ENCODE data around the gene ERC2.
"Not testable (repeated sequence)": the region's sequence is repeated elsewhere in the genome, so short reads cannot be mapped to it uniquely, and the experiment has no call there.

ERC2 gene

GRCh38 chr3:56122911-56123310, 345.4 kb downstream of the ERC2 start:
- no peak for DNase-seq (ENCODE audit: low spot score)

- DNase-seq (ENCODE audit: low spot score): no peak
These were observed 346.6 kb downstream of the ERC2 start for GRCh38 chr3:56121716-56122115.

GRCh38 chr3:56119575-56120349, 348.5 kb downstream of the ERC2 start:
- DNase-seq (ENCODE audit: low spot score): no peak

DNA sequence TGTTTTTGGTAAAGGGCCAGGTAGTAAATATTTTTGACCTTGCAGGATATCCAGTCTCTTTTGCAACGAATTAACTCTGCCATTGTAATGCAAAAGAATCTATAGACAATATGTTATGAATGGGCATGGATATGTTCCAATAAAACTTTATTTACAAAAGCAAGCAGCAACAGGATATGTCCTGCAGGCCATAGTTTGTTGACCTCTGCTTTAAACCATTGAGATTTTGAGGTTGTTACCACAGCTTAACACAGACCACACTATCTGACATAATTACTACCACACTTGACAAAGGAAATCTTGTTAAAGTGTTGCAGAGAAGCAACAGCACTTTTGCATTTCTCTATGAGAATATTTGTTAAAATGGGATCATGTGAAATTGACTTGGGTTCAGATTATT, 349.3 kb downstream of the ERC2 start:
- no peak for DNase-seq (ENCODE audit: low spot score)

DNA sequence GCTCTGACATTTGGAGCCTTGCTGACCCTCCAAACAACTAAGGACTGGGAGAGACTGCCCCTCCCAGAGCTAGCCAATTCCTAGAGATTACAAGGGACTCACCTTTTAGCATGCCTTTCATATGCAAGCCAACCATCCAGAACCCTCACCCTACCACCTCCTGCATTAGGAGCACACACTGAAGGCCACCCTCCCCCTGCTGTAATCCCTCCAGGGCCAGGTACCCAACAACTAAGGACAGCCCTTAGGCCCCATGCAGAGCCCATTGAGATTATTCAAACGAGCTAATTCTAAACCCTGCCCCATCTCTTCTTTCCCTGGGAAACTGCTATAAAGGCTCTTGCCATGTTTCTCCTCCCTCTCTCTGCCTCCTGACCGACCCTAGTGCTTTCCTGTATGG, 352.6 kb downstream of the ERC2 start:
- no peak for DNase-seq (ENCODE audit: low spot score)

GRCh38 chr3:56115199-56115598, 353.1 kb downstream of the ERC2 start:
- DNase-seq (ENCODE audit: low spot score): no peak

DNA sequence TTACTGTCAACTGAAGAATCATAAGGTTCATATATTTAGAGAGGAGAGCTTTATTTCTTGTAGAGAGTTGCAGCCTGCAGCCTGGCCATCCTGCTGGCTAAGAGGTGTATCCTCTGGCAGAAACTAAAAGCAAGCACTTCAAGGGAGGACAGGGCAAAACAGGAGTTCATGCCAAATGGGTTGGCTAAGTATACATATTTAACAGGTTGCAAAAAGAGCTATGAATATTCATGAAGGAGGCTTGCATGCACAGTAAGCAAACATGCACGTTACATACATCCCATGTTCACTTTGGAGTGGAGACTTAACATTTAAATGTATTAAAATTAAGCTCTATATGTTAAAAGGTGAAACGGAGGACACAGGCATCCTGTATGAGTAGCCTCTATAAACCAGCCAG, 354.4 kb downstream of the ERC2 start:
- DNase-seq (ENCODE audit: low spot score): no peak

GRCh38 chr3:56113231-56113630, 355.0 kb downstream of the ERC2 start:
- no peak for DNase-seq (ENCODE audit: low spot score)

GRCh38 chr3:56111606-56112304, 356.5 kb downstream of the ERC2 start:
- no peak for DNase-seq (ENCODE audit: low spot score)

DNA sequence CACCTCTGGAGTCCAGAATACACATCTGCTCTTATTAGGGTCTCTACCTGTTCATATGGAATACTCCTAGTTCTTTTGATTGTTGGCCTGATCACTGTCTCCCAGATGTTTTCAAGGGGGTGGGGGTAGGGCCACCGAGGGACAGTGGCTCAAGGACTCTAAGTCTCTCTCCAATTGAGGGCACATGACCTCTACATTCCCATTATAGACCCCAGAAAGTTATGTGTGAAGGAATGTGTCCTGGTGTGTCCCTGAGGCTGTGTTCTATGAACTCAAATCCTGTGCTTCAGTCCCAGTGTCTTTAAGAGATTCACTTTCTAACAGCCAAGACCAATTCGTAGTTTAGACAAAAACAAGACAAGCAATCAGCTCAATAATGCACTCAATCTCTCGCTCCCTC, 357.4 kb downstream of the ERC2 start:
- no peak for DNase-seq (ENCODE audit: low spot score)

- DNase-seq (ENCODE audit: low spot score): no peak
These were observed 361.1 kb downstream of the ERC2 start for GRCh38 chr3:56107157-56107556.

DNA sequence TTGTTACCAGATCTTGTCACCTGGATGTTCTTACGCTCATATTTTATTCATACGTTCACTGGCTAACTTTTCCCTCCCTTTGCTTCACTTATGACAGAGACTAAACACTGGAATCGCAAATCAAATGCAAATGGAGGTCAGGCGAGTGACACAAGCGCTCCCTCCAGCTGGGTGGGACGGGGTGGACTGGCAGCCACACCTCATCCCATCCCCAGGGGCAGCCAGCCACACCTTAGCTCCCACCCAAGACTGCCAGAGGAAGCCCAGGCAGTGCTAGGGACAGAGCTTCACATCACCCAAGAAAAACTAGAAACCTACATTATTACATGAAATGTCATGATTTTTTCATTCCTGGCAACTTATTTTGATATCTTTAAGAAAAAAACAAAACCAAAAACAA, 366.2 kb downstream of the ERC2 start:
- no peak for DNase-seq (ENCODE audit: low spot score)

DNA sequence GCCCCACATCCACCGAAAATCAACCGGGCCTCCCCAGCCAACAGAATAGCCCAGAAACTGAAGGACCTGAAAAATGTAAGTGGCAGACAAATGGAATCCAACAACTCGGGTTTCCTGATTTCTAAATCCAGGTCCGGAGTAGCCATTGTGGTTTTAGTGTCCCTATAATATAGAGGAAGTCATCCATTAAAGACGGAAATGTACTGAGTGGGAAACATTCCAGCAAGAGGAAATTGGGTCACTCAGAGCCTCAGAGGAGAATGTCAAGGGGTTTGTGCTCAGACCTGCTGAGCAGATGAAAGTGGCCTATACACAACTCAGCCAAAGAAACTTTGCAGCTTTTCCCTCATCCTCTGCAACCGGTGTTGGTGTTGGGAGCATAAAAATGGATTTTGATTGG, 366.7 kb downstream of the ERC2 start:
- no peak for DNase-seq (ENCODE audit: low spot score)

DNA sequence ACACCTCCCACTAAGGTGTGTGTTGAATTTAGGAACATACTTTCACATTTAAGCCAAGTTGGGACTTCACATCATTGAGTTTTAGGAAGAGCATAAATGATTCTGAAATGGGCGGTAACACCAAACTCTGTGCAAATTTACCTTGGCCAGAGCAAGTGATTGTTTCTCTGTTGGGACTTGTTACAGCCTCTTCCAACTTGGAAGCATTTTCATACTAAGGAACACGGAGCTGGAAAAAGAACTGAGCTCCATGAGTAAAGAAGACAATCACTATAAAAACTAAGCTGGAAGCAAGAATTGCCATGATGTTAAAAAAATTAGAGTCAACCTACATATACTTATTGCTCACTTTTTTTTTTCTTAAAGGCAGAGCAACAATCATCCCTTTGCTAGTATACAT, 371.3 kb downstream of the ERC2 start:
- DNase-seq (ENCODE audit: low spot score): no peak

- DNase-seq (ENCODE audit: low spot score): no peak
These were observed 374.1 kb downstream of the ERC2 start for GRCh38 chr3:56094170-56094569.

GRCh38 chr3:56089739-56090138, 378.5 kb downstream of the ERC2 start:
- no peak for DNase-seq (ENCODE audit: low spot score)

DNA sequence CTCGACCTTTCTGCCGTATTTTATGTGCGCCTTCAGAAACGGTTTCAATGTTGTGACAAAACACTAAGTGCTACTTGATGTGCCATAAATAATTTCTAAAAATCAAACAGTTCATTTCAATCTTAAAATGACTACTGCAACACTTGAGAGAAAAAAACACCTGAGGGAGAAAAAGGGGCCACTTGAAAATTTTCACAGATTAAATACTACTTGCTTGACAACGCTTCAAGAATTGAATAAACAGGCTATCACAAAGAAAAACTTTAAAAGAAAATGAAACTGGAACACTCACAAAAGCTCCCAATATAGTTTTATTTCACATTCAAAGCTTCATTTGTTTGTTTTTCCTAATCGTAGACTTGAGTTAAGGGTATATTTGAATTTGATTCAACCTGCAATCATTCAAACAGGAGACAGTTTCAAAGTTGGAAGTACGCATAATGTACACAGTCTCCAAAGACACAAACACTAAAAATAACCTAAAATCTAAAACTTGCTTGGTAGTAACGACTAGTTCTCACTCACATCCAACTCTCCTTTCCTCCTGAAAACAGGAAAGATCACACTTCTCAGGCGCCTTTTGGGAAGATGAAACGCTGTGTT, 380.7 kb downstream of the ERC2 start:
- DNase-seq (ENCODE audit: low spot score): no peak

GRCh38 chr3:56086355-56086754, 381.9 kb downstream of the ERC2 start:
- DNase-seq (ENCODE audit: low spot score): no peak

- no peak for DNase-seq (ENCODE audit: low spot score)
These were observed 387.0 kb downstream of the ERC2 start for GRCh38 chr3:56081246-56081645.

DNA sequence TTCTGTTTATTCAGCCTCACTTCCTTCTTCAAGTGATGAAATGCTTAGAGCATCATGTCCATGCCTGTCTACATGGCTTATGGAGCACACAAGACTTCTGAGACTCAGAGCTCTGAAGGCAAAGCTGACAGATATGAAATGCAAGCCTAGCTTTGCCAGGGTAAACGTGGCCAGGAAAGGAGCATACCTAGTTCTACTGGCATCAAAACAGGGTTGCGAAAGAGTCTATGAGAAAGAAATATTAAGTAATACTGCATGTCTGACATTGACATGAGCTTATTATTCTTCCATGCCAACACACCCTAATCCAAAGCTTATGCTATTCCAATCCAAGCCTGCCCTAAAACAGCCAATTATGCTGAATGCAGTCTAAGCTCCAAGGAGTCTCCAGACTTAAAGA, 391.5 kb downstream of the ERC2 start:
- no peak for DNase-seq (ENCODE audit: low spot score)

DNA sequence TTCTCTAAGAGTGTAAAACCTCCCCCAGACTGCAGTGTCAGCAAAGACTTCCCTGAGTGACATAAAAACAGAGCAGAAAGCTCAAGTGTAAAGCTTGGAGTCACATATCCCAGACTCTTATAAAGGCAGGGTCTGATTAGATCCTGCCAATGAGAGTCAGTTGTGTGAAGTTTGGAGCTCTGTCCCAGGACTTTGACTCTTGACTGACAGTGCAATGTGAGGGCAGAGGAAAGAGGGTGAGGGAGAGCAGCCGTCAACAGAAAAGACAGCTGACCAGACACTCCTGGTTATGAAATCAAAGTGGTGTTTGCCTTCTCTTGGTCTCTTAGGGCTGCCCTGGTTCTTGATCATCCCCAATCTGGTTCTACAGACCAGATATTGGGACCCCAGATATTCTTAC, 393.2 kb downstream of the ERC2 start:
- no peak for DNase-seq (ENCODE audit: low spot score)

GRCh38 chr3:56069766-56070165, 398.5 kb downstream of the ERC2 start:
- no peak for DNase-seq (ENCODE audit: low spot score)

DNA sequence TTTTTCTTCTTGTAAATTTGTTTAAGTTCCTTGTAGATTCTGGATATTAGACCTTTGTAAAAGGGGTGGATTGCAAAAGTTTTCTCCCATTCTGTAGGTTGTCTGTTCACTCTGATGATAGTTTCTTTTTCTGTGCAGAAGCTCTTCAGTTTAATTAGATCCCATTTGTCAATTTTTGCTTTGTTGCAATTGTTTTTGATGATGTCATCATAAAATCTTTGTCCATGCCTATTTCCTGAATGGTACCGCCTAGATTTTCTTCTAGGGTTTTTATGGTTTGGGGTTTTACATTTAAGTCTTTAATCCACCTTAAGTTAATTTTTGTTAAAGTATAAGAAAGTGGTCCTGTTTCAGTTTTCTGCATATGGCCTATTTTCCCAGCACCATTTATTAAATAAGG, 401.9 kb downstream of the ERC2 start:
- DNase-seq (ENCODE audit: low spot score): not testable (repeated sequence)
